ENCODE measurements around the gene CHD3.

DNA sequence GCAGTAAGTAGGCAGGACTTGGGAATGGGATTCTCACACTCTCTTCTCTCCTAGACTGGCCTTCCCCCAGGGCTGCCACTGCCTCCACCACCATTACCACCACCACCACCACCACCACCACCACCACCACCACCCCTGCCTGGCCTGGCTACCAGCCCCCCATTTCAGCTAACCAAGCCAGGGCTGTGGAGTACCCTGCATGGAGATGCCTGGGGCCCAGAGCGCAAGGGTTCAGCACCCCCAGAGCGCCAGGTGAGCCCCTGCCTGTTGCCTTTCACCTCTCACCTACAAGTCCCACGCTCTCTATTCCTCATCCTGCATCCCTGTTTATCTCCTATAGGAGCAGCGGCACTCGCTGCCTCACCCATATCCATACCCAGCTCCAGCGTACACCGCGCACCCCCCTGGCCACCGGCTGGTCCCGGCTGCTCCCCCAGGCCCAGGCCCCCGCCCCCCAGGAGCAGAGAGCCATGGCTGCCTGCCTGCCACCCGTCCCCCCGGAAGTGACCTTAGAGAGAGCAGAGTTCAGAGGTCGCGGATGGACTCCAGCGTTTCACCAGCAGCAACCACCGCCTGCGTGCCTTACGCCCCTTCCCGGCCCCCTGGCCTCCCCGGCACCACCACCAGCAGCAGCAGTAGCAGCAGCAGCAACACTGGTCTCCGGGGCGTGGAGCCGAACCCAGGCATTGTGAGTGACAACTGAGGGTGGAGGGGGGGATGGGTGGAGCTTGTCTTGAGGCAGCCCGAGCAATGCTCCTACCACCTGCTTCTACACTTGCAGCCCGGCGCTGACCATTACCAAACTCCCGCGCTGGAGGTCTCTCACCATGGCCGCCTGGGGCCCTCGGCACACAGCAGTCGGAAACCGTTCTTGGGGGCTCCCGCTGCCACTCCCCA, 41.6 kb upstream of the CHD3 start:
- TF ChIP-seq, protein P1, sequence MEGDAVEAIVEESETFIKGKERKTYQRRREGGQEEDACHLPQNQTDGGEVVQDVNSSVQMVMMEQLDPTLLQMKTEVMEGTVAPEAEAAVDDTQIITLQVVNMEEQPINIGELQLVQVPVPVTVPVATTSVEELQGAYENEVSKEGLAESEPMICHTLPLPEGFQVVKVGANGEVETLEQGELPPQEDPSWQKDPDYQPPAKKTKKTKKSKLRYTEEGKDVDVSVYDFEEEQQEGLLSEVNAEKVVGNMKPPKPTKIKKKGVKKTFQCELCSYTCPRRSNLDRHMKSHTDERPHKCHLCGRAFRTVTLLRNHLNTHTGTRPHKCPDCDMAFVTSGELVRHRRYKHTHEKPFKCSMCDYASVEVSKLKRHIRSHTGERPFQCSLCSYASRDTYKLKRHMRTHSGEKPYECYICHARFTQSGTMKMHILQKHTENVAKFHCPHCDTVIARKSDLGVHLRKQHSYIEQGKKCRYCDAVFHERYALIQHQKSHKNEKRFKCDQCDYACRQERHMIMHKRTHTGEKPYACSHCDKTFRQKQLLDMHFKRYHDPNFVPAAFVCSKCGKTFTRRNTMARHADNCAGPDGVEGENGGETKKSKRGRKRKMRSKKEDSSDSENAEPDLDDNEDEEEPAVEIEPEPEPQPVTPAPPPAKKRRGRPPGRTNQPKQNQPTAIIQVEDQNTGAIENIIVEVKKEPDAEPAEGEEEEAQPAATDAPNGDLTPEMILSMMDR (IDR thresholded peaks at IDR 0.05), result no peak
- no peak for TF ChIP-seq POLR2A (IDR thresholded peaks at IDR 0.05)

All from thyroid gland (tissue), 4 donors.